DND-41 (cell line): ENCODE measurements around the gene MCRIP1.

Experiments used
- EZH2 ChIP-seq: IDR thresholded peaks from 3 replicates; pipeline ENCODE4 v1.6.1; 2012; ENCODE audit warnings: borderline replicate concordance, low read depth, mild to moderate bottlenecking, moderate library complexity, low read length, inconsistent platforms; ENCODE audit not compliant: severe bottlenecking
- TF ChIP-seq, protein P1 (sequence below): IDR thresholded peaks from 2 replicates; pipeline ENCODE4 v1.5.1; 2012; ENCODE audit warnings: borderline replicate concordance, low read length, moderate library complexity, mild to moderate bottlenecking; ENCODE audit not compliant: poor library complexity, severe bottlenecking; ENCODE audit errors: extremely low read depth

GRCh38 chr17:81810892-81811704 is 22.0 kb downstream of the MCRIP1 start:
- TF ChIP-seq, protein P1, sequence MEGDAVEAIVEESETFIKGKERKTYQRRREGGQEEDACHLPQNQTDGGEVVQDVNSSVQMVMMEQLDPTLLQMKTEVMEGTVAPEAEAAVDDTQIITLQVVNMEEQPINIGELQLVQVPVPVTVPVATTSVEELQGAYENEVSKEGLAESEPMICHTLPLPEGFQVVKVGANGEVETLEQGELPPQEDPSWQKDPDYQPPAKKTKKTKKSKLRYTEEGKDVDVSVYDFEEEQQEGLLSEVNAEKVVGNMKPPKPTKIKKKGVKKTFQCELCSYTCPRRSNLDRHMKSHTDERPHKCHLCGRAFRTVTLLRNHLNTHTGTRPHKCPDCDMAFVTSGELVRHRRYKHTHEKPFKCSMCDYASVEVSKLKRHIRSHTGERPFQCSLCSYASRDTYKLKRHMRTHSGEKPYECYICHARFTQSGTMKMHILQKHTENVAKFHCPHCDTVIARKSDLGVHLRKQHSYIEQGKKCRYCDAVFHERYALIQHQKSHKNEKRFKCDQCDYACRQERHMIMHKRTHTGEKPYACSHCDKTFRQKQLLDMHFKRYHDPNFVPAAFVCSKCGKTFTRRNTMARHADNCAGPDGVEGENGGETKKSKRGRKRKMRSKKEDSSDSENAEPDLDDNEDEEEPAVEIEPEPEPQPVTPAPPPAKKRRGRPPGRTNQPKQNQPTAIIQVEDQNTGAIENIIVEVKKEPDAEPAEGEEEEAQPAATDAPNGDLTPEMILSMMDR = no peak
- TF ChIP-seq EZH2 = no peak
